PFSK-1 (cell line): ENCODE data around the gene DIAPH2.

Source experiments
- POLR2AphosphoS5 ChIP-seq: IDR thresholded peaks from 2 replicates; pipeline ENCODE4 v1.6.1; 2012; ENCODE audit warnings: low read depth, mild to moderate bottlenecking, control low read depth, low read length, moderate library complexity
- REST ChIP-seq, 2 experiments: IDR thresholded peaks; 2 replicates each; pipeline versions ENCODE4 v1.6.1 to v1.8.0; 2011 to 2012; ENCODE audit warnings: low read depth in 2 of 2, low read length in 2 of 2, control low read depth in 1 of 2, inconsistent platforms in 1 of 2, mild to moderate bottlenecking in 1 of 2, moderate library complexity in 1 of 2; ENCODE audit not compliant: insufficient read depth in 1 of 2
- TAF1 ChIP-seq: IDR thresholded peaks from 2 replicates; pipeline ENCODE4 v1.6.1; 2012; ENCODE audit warnings: low read length, control low read depth, borderline replicate concordance; ENCODE audit not compliant: insufficient read depth

GRCh38 chrX:96715481-96715880 is 30.8 kb downstream of the DIAPH2 start:
- TF ChIP-seq POLR2AphosphoS5 (no peak), TAF1 (no peak), REST (IDR thresholded peaks at IDR 0.05; ENCODE audit: insufficient read depth in 1 of 2, low read depth in 2 of 2, low read length in 2 of 2) (no peak)
